DND-41 (cell line): ENCODE results near the gene RAB8B.

ENCODE experiments used
- ATAC-seq: fragments of 200-7000 bp; cut with Tn5 transposase; 3 replicates; pipeline ENCODE4 v1.9.1; 2021; ENCODE audit warnings: low read depth; ENCODE audit not compliant: insufficient read depth
- DNase-seq: peaks from one replicate; pipeline ENCODE4 v3.0.0-alpha.2; 2020
- H2AFZ ChIP-seq: 2 replicates; pipeline ENCODE4 v1.6.0; 2012; ENCODE audit warnings: low read depth, low read length
- H3K27ac ChIP-seq: 2 replicates; pipeline ENCODE4 v1.5.1; 2012; ENCODE audit warnings: low read length, inconsistent platforms
- H3K27me3 ChIP-seq: fragments of 200-600 bp; sonication (generic); 2 replicates; pipeline ENCODE4 v1.6.0; 2012; ENCODE audit warnings: low read length, mild to moderate bottlenecking, inconsistent platforms; ENCODE audit not compliant: insufficient read depth, poor library complexity
- H3K36me3 ChIP-seq: 2 replicates; pipeline ENCODE4 v1.5.1; 2012; ENCODE audit warnings: low read length, inconsistent platforms; ENCODE audit not compliant: insufficient read depth
- H3K4me1 ChIP-seq: 2 replicates; pipeline ENCODE4 v1.5.1; 2012; ENCODE audit warnings: mild to moderate bottlenecking, low read length; ENCODE audit not compliant: insufficient read depth
- H3K4me2 ChIP-seq: 2 replicates; pipeline ENCODE4 v1.6.0; 2012; ENCODE audit warnings: mild to moderate bottlenecking, moderate library complexity, low read length, inconsistent platforms; ENCODE audit not compliant: insufficient read depth
- H3K4me3 ChIP-seq, 2 experiments: fragments of 200-600 bp in 1 of 2; shearing (Covaris generic) in 1 of 2; 2 replicates each; pipeline ENCODE4 v1.5.1; 2012 to 2016; ENCODE audit warnings: inconsistent platforms in 2 of 2, low read length in 2 of 2, mild to moderate bottlenecking in 2 of 2, low read depth in 1 of 2, moderate library complexity in 1 of 2
- H3K79me2 ChIP-seq: 2 replicates; pipeline ENCODE4 v1.6.0; 2012; ENCODE audit warnings: low read length, inconsistent platforms; ENCODE audit not compliant: insufficient read depth
- H3K9ac ChIP-seq: 2 replicates; pipeline ENCODE4 v1.6.0; 2012; ENCODE audit warnings: low read depth, mild to moderate bottlenecking, inconsistent platforms, low read length, moderate library complexity
- H3K9me3 ChIP-seq: 2 replicates; pipeline ENCODE4 v1.5.1; 2012; ENCODE audit warnings: low read length, moderate library complexity, mild to moderate bottlenecking, inconsistent platforms; ENCODE audit not compliant: insufficient read depth, severe bottlenecking
- H4K20me1 ChIP-seq: 2 replicates; pipeline ENCODE4 v1.6.0; 2012; ENCODE audit warnings: low read length; ENCODE audit not compliant: insufficient read depth
- CTCF ChIP-seq: IDR thresholded peaks from 2 replicates; pipeline ENCODE4 v1.5.1; 2012; ENCODE audit warnings: borderline replicate concordance, low read length, moderate library complexity, mild to moderate bottlenecking; ENCODE audit not compliant: poor library complexity, severe bottlenecking; ENCODE audit errors: extremely low read depth
- EZH2 ChIP-seq: IDR thresholded peaks from 3 replicates; pipeline ENCODE4 v1.6.1; 2012; ENCODE audit warnings: borderline replicate concordance, low read depth, mild to moderate bottlenecking, moderate library complexity, low read length, inconsistent platforms; ENCODE audit not compliant: severe bottlenecking

The RAB8B gene

DNA sequence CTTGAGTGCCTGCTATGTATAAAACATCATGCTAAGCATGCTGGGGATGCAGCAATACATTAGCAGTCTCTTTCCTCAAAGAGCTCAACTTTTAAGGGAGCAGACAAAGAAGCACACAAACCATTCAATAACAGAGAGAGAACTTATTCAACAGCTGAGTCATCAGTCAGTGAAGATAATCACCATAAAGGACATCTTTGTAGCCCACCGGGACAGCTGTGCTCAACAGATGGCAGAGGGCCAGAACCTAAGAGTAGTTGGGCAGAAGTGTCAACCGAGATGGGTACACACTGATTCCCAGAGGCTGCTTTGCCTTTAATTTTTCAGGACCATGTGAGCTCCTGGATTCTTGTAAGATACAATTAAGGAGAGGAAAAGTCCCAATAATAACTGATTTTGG is 4.2 kb upstream of the RAB8B start:
- no peak for TF ChIP-seq CTCF

DNA sequence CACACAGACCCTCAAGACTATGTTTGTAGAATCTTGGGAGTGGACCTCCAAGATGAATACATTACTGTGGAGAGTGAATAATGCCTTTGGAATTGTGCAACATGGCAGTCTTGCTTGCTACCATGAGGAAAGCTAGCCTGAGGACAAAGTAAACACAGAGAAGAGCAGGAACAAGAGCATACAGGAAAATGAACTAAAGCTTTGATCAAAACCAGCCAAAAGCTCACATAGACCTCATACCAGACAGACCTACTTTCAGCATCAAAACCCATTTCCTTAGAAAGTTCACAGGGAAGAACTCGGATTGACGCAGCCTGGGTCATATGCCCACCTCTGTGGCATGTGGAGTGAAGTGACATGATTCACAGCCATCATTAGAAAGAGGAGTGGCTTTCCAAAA is 3.3 kb upstream of the RAB8B start:
- Histone ChIP-seq H3K27ac (no peak overlapping the region), H3K4me1 (peaks cover 20% of the 10 kb centered on the region)
- no peak for TF ChIP-seq CTCF
- no peak for TF ChIP-seq EZH2

More for the DNA sequence above, 4.2 kb upstream of the RAB8B start:
- Histone ChIP-seq H2AFZ (no peak overlapping the region), H3K27me3 (no peaks in the 10 kb centered on the region), H3K4me3 (no peak overlapping the region), H3K9ac (no peak overlapping the region), H3K79me2 (peaks cover 8% of the 10 kb centered on the region), H3K4me2 (no peak overlapping the region), H3K4me1 (peaks cover 12% of the 10 kb centered on the region), H3K36me3 (no peaks in the 10 kb centered on the region), H3K27ac (no peak overlapping the region), H3K9me3 (no peaks in the 10 kb centered on the region), H4K20me1 (no peaks in the 10 kb centered on the region)
- DNase-seq: no peak
- no peak for ATAC-seq

DNA sequence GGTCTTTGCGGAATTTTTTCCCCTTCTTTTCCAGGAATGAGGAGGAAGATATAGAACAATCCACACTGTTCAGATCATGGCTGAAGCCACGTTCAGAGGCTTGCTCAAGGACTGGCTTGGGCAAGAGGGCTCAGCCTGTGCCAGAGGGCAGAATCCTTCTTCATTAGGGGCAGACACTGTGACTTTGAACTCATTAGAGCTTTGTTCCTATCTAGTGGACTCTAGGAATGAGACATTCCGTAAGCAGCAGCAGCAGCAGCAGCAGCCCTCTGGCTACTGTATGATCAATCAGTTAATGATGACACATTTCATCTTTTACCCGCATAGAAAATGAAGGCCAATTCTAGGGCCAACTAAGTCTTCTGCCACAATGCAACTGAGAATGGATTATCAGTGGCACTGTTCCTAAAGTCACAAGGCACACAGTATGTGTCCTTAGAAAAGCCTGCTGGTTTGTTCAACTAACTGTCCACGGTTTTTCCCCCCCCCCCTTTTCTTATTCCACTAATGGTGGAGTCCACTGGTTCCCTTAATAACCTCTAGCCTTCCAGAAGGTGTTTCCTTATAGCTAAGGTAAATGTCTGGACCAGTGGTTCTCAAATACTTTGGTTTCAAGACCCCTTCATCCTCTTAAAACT is 1.7 kb upstream of the RAB8B start:
- no peak overlapping the region for H3K4me3 ChIP-seq
- no peak for ATAC-seq
- no peaks in the 10 kb centered on the region for H3K9me3 ChIP-seq
- no peaks in the 10 kb centered on the region for H4K20me1 ChIP-seq
- H3K79me2 ChIP-seq: peaks cover 30% of the 10 kb centered on the region
- no peak overlapping the region for H3K9ac ChIP-seq
- no peaks in the 10 kb centered on the region for H3K36me3 ChIP-seq
- no peak overlapping the region for H3K4me2 ChIP-seq
- no peak for TF ChIP-seq CTCF
- TF ChIP-seq EZH2: no peak
- H3K4me1 ChIP-seq: peaks cover 37% of the 10 kb centered on the region
- no peaks in the 10 kb centered on the region for H3K27me3 ChIP-seq
- DNase-seq: no peak
- H3K27ac ChIP-seq: no peak overlapping the region
- no peak overlapping the region for H2AFZ ChIP-seq

More for the DNA sequence above, 3.3 kb upstream of the RAB8B start:
- DNase-seq (no peak), ATAC-seq (no peak)
- Histone ChIP-seq H3K36me3 (no peaks in the 10 kb centered on the region), H3K4me2 (no peak overlapping the region), H3K4me3 (no peak overlapping the region), H3K79me2 (peaks cover 17% of the 10 kb centered on the region), H3K9me3 (no peaks in the 10 kb centered on the region), H4K20me1 (no peaks in the 10 kb centered on the region), H3K9ac (no peak overlapping the region), H3K27me3 (no peaks in the 10 kb centered on the region), H2AFZ (no peak overlapping the region)
